ENCODE data around the gene ARAP1.

- TF ChIP-seq POLR2A (IDR thresholded peaks at IDR 0.05) (no peak), CTCF (IDR thresholded peaks at IDR 0.05) (no peak), EP300 (IDR thresholded peaks at IDR 0.05) (no peak), POLR2AphosphoS5 (IDR thresholded peaks at IDR 0.05) (no peak)
These were observed 116.3 kb downstream of the ARAP1 start for GRCh38 chr11:72635933-72636332.

All from suprapubic skin (tissue), 4 donors.